ENCODE results near the gene TLX2. TPM values are rescaled to one million over a fixed set of nuclear protein-coding genes. Genes with fewer than 3 reads are reported as not detected.
A peak's percentile ranks its signal among the peaks of the same experiment; 100 is the strongest.

The TLX2 gene
- total RNA-seq, 1 experiment from 2014 or later: 0.68 TPM

DNA sequence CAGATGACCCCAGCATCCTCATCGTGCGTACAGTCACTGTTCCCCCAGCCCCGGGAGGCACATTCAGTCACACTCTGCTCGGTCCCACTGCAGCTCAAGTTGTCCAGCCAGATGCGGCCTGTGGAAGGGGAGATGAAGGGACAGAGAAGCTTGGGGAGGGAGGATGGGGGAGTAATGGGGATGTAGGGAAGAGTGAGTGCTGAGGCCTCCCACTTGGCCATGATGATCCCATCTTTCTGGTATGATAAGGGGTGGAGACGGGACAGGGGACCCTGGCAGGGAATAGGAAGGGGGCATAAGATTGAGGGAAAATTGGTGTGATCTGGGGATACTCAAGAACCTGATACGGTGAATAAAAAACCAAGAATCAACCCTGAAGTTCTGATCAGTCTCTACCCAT, 36.0 kb downstream of the TLX2 start:
- Mint-ChIP-seq H3K4me3 (ENCODE audit: unreplicated experiment) (peak overlapping the region; percentile 87), H3K27ac (ENCODE audit: unreplicated experiment) (peak overlapping the region; percentile 94), H3K36me3 (ENCODE audit: insufficient read depth, unreplicated experiment) (peaks cover 8% of the 10 kb centered on the region), H3K9me3 (ENCODE audit: unreplicated experiment) (no peaks in the 10 kb centered on the region), H3K4me1 (ENCODE audit: low read depth, unreplicated experiment) (peaks cover 13% of the 10 kb centered on the region), H3K27me3 (ENCODE audit: insufficient read depth, unreplicated experiment) (no peaks in the 10 kb centered on the region)
- H3K27me3 ChIP-seq (replicated peaks; ENCODE audit: control insufficient read depth, insufficient read depth, low read length): no peaks in the 10 kb centered on the region
- H3K9me3 ChIP-seq: no peaks in the 10 kb centered on the region
- intact Hi-C loops (cut with micrococcal nuclease; ENCODE audit: unreplicated experiment): no loop called here
- H3K4me1 ChIP-seq: peaks cover 22% of the 10 kb centered on the region
- CTCF ChIA-PET: no interaction called here
- BruUV-seq (replicated peaks): no TSS peak
- no peak for DNase-seq
- no peaks in the 10 kb centered on the region for H3K36me3 ChIP-seq (ENCODE audit: control insufficient read depth, insufficient read depth, low read length)
- POLR2A ChIA-PET: interaction anchor here (0.6 kb wide), 1 partner anchor 15 kb away, joined by 4 read pairs; no protein-coding TSS in a partner anchor
- peak overlapping the region; percentile 74 for H3K4me3 ChIP-seq (ENCODE audit: low read depth, low read length)
- no peak for TF ChIP-seq CTCF (IDR thresholded peaks at IDR 0.05; ENCODE audit: insufficient read depth in 1 of 2, low read depth in 1 of 2, low read length in 1 of 2, severe bottlenecking in 1 of 2, unreplicated experiment in 1 of 2)

DNA sequence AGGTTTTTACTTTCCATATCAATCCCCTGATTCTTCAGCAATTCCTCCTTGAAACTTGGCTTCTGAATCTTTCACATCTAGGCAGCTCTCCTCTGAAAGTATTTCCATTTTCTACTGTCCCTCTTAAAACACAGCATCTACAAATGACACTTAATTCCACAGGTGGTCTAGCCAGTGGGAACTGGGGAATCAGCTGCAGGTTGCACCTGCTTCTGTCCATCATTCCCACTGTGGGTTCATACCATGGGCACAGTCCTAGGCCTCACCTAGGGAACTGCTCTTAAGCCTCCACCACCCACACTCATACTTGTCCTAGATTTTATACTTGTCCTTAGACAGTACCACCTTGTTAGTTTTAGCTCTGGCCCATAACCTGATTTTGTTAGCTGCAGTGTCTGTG, 37.3 kb downstream of the TLX2 start:
- Histone ChIP-seq H3K4me1 (peaks cover 22% of the 10 kb centered on the region), H3K36me3 (ENCODE audit: control insufficient read depth, insufficient read depth, low read length) (no peaks in the 10 kb centered on the region; the same call in 1 of the 2 replicates), H3K4me3 (ENCODE audit: low read depth, low read length) (no peak overlapping the region), H3K27me3 (replicated peaks; ENCODE audit: control insufficient read depth, insufficient read depth, low read length) (no peaks in the 10 kb centered on the region), H3K9me3 (no peaks in the 10 kb centered on the region)
- ChIA-PET POLR2A (no interaction called here), CTCF (no interaction called here)
- BruUV-seq (replicated peaks): no TSS peak
- intact Hi-C loops (cut with micrococcal nuclease; ENCODE audit: unreplicated experiment): no loop called here
- Mint-ChIP-seq H3K27ac (ENCODE audit: unreplicated experiment) (no peak overlapping the region), H3K36me3 (ENCODE audit: insufficient read depth, unreplicated experiment) (peaks cover 8% of the 10 kb centered on the region), H3K4me3 (ENCODE audit: unreplicated experiment) (no peak overlapping the region), H3K27me3 (ENCODE audit: insufficient read depth, unreplicated experiment) (no peaks in the 10 kb centered on the region), H3K9me3 (ENCODE audit: unreplicated experiment) (no peaks in the 10 kb centered on the region), H3K4me1 (ENCODE audit: low read depth, unreplicated experiment) (peaks cover 13% of the 10 kb centered on the region)
- no peak for TF ChIP-seq CTCF (IDR thresholded peaks at IDR 0.05; ENCODE audit: insufficient read depth in 1 of 2, low read depth in 1 of 2, low read length in 1 of 2, severe bottlenecking in 1 of 2, unreplicated experiment in 1 of 2)
- DNase-seq: no peak

GRCh38 chr2:74551942-74552913, 38.0 kb downstream of the TLX2 start:
- H3K4me1 ChIP-seq: peaks cover 22% of the 10 kb centered on the region

More at GRCh38 chr2:74551942-74552913, 38.0 kb downstream of the TLX2 start:
- Mint-ChIP-seq H3K4me1 (ENCODE audit: low read depth, unreplicated experiment) (peaks cover 13% of the 10 kb centered on the region), H3K27ac (ENCODE audit: unreplicated experiment) (no peak overlapping the region), H3K27me3 (ENCODE audit: insufficient read depth, unreplicated experiment) (no peaks in the 10 kb centered on the region), H3K9me3 (ENCODE audit: unreplicated experiment) (no peaks in the 10 kb centered on the region), H3K36me3 (ENCODE audit: insufficient read depth, unreplicated experiment) (peaks cover 8% of the 10 kb centered on the region), H3K4me3 (ENCODE audit: unreplicated experiment) (no peak overlapping the region)
- intact Hi-C loops (cut with micrococcal nuclease; ENCODE audit: unreplicated experiment): no loop called here
- POLR2A ChIA-PET: no interaction called here
- no TSS peak for BruUV-seq (replicated peaks)
- CTCF ChIA-PET: no interaction called here
- Histone ChIP-seq H3K4me3 (ENCODE audit: low read depth, low read length) (no peak overlapping the region), H3K27me3 (replicated peaks; ENCODE audit: control insufficient read depth, insufficient read depth, low read length) (no peaks in the 10 kb centered on the region), H3K9me3 (no peaks in the 10 kb centered on the region), H3K36me3 (ENCODE audit: control insufficient read depth, insufficient read depth, low read length) (no peaks in the 10 kb centered on the region; the same call in 1 of the 2 replicates)
- no peak for DNase-seq
- TF ChIP-seq CTCF (IDR thresholded peaks at IDR 0.05; ENCODE audit: insufficient read depth in 1 of 2, low read depth in 1 of 2, low read length in 1 of 2, severe bottlenecking in 1 of 2, unreplicated experiment in 1 of 2): no peak

All from Caco-2 (cell line).